Activated CD4-positive, alpha-beta memory T cell treated with anti-CD3 and anti-CD28 coated beads for 36 hours (primary cell): ENCODE results near the gene ATRX. TPM values are rescaled to one million over a fixed set of nuclear protein-coding genes. Genes with fewer than 3 reads are reported as not detected.
A peak's percentile ranks its signal among the peaks of the same experiment; 100 is the strongest.
"Not testable (repeated sequence)": the region's sequence is repeated elsewhere in the genome, so short reads cannot be mapped to it uniquely, and the experiment has no call there.

Source experiments
- CTCF ChIA-PET: fragments of 350-600 bp; sonication (Branson Sonifier 250); formaldehyde crosslinking; loops from one replicate; lab custom pipeline; 2021; ENCODE audit warnings: antibody characterized with exemption, inconsistent platforms; lab: Charles Lee
- POLR2A ChIA-PET: fragments of 350-600 bp; sonication (Branson Sonifier 250); formaldehyde crosslinking; loops from one replicate; lab custom pipeline; 2021; ENCODE audit warnings: antibody characterized with exemption; lab: Charles Lee
- DNase-seq: peaks from one replicate; pipeline ENCODE4 v3.0.0-alpha.2; 2020
- H3K27ac Mint-ChIP-seq: one replicate; pipeline ENCODE4 v1.8.0; 2021; ENCODE audit warnings: mixed read lengths
- H3K27me3 Mint-ChIP-seq: one replicate; pipeline ENCODE4 v1.8.0; 2021; ENCODE audit warnings: mixed read lengths
- H3K36me3 Mint-ChIP-seq: one replicate; pipeline ENCODE4 v1.8.0; 2021; ENCODE audit warnings: mixed read lengths
- H3K4me1 Mint-ChIP-seq: one replicate; pipeline ENCODE4 v1.8.0; 2021; ENCODE audit warnings: low read depth, mixed read lengths
- H3K4me3 Mint-ChIP-seq: one replicate; pipeline ENCODE4 v1.8.0; 2021; ENCODE audit warnings: mild to moderate bottlenecking, mixed read lengths
- H3K9me3 Mint-ChIP-seq: one replicate; pipeline ENCODE4 v1.8.0; 2021; ENCODE audit warnings: mixed read lengths
- intact Hi-C: fragments of 100-400 bp; cut with micrococcal nuclease; formaldehyde crosslinking; loops from one replicate; pipeline ENCODE4 v1.15.1; 2023
- total RNA-seq, 2 experiments: library from RNA; stranded (reverse); gene quantifications; one replicate each; pipeline ENCODE4 v1.2.3, GENCODE V29; 2021

The ATRX gene
- total RNA-seq, 2 experiments from 2014 or later, result 56.8 to 60.4 TPM

DNA sequence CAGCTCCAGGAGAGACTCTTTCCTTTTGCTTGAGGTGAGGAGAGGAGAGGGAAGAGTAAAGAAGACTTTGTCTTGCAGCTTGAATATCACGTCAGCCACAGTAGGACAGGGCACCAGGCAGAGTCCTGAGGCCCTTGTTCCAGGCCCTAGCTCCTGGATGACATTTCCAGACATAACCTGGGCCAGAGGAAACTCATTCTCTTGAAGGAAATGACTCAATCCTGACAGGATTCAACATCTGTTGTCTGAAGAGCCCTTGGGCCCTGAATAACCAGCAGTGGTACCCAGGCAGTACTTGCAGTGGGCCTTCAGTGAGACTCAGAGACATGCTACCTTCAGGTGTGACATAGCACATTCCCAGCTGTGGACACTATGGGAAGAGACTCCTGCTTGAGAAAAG is 276.0 kb downstream of the ATRX start:
- DNase-seq, result no peak
- peaks cover 8% of the 10 kb centered on the region for H3K9me3 Mint-ChIP-seq
- H3K4me3 Mint-ChIP-seq, result no peak overlapping the region
- H3K36me3 Mint-ChIP-seq, result peaks cover 34% of the 10 kb centered on the region
- no peak overlapping the region for H3K27ac Mint-ChIP-seq
- intact Hi-C loops, result no loop called here
- no peaks in the 10 kb centered on the region for H3K27me3 Mint-ChIP-seq
- ChIA-PET CTCF (no interaction called here), POLR2A (no interaction called here)
- H3K4me1 Mint-ChIP-seq, result peaks cover 3% of the 10 kb centered on the region

DNA sequence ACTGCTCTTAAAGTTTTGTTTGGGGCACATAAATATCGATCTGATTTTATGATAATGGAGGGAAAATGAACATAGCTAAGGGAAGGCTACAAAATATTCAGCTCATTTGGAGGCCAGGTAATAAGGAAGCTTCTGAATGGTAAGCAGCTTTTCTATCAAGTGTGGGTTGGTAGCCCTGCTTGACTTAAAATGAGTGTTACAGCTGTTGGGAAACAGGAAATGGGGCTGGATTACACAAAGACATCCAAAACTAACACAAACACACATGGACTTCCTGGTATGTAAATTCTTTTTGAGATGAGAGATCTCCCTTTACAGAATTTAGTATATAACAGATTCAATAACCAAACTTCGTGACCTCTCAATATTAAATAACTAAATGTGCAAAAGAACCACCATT is 280.8 kb downstream of the ATRX start:
- Mint-ChIP-seq H3K9me3 (no peaks in the 10 kb centered on the region), H3K4me3 (no peak overlapping the region), H3K36me3 (peaks cover 15% of the 10 kb centered on the region), H3K4me1 (peaks cover 9% of the 10 kb centered on the region), H3K27ac (peak overlapping the region; percentile 47), H3K27me3 (no peaks in the 10 kb centered on the region)
- intact Hi-C loops, result no loop called here
- ChIA-PET POLR2A (no interaction called here), CTCF (no interaction called here)
- DNase-seq, result no peak

DNA sequence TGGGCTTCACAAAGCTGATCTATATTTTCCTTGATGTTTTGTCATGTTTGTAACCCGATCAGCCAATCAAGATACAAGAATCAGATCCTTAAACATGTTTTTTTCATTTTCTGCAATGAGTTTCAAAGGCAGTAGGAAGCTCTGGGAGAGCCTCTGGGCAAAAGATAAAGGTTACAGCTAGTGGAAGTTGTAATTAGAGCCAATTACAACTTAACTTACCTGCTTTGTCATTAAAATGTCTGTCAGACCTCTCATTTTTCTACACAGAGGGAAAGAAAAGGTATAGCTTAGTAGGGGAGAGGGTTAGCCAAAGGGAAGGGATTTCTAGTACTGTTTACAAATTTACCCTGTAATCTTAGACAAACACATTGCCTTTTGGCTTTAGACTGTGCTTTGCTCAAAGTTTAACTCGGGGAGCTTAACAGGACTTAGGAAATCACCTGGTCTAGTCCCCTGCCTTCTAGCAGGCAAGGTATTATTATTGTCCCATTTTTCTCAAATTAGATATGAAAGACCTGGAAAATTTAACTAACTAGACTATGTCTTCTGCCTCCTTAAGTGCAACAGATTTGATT is 283.0 kb downstream of the ATRX start:
- Mint-ChIP-seq H3K4me3 (no peak overlapping the region), H3K27ac (no peak overlapping the region), H3K27me3 (no peaks in the 10 kb centered on the region), H3K9me3 (no peaks in the 10 kb centered on the region), H3K4me1 (peaks cover 9% of the 10 kb centered on the region), H3K36me3 (peaks cover 2% of the 10 kb centered on the region)
- ChIA-PET CTCF (no interaction called here), POLR2A (interaction anchor here (0.6 kb wide), 1 partner anchor 98 kb away, joined by 6 read pairs; no protein-coding TSS in a partner anchor)
- no peak for DNase-seq
- intact Hi-C loops, result no loop called here

DNA sequence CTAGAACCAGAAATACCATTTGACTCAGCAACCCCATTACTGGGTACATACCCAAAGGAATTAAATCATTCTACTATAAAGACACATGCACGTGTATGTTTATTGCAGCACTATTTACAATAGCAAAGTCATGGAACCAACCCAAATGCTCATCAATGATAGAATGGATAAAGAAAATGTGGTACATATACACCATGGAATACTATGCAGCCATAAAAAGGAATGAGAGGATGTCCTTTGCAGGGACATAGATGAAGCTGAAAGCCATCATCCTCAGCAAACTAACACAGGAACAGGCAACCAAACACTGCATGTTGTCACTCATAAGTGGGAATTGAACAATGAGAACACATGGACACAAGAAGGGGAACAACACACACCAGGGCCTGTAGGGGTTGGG is 285.9 kb downstream of the ATRX start:
- intact Hi-C loops, CTCF ChIA-PET, POLR2A ChIA-PET, H3K4me3 Mint-ChIP-seq, H3K9me3 Mint-ChIP-seq, H3K27ac Mint-ChIP-seq, H3K27me3 Mint-ChIP-seq, DNase-seq, H3K36me3 Mint-ChIP-seq, H3K4me1 Mint-ChIP-seq: not testable (repeated sequence)

DNA sequence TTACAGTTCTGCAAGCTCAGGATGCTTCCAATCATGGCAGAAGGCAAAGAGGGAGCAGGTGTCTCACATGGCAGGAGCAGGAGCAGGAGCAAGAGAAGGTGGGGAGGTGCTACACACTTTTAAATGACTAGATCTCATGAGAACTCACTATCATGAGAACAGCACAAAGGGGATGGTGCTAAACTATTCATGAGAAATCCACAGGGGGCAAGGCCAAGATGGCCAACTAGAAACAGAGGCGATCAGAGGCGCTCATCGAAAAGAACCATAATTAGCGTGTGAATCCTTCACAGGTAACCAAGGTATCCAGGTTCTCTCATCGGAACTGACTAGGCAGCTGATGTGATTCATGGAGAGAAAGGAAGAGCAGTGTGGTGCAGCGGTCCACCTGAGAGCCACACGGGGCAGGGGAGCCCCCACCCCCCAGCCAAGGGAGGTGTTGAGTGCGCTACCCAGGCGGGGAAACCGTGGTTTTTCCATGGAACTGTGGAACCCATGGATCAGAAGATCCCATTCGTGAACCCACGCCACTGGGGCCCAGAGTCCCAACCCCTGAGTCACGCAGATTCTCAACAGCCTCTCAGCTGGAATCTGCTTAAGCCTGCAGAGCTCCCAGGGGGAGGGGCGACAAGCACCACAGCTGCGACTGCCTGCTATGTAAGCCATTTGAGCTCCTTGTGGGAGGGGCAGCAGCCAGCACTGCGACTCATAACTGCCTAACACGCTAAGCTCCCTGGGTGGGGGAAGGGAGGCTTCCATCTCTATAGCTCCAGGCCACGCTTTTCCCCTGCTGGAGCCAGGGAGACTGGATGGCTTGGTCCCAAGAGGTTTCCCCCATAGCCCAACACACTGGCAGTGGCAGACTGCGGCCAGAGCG is 292.1 kb downstream of the ATRX start:
- H3K36me3 Mint-ChIP-seq, result no peaks in the 10 kb centered on the region
- H3K4me1 Mint-ChIP-seq, result no peaks in the 10 kb centered on the region
- intact Hi-C loops, result no loop called here
- no peaks in the 10 kb centered on the region for H3K27me3 Mint-ChIP-seq
- H3K9me3 Mint-ChIP-seq, result no peaks in the 10 kb centered on the region
- CTCF ChIA-PET, result no interaction called here
- POLR2A ChIA-PET, result no interaction called here
- DNase-seq, result no peak
- H3K27ac Mint-ChIP-seq, result no peak overlapping the region
- H3K4me3 Mint-ChIP-seq, result no peak overlapping the region

DNA sequence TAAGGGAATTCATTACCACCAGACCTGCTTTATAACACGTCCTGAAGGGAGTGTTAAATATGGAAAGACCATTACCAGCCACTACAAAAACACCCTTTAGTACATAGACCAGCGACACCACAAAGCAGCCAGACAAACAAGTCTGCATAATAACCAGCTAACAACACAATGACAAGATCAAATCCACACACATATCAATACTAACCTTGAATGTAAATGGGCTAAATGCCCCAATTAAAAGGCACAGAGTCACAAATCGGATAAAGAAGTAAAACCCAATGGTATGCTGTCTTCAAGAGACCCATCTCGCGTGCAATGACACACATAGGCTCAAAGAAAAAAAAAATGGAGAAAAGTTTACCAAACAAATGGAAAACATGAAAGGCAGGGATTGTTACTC is 302.0 kb downstream of the ATRX start:
- Mint-ChIP-seq H3K4me1 (no peaks in the 10 kb centered on the region), H3K9me3 (peaks cover 17% of the 10 kb centered on the region), H3K4me3 (no peak overlapping the region), H3K36me3 (no peaks in the 10 kb centered on the region), H3K27me3 (no peaks in the 10 kb centered on the region), H3K27ac (no peak overlapping the region)
- POLR2A ChIA-PET, result no interaction called here
- intact Hi-C loops, result no loop called here
- DNase-seq, result no peak
- CTCF ChIA-PET, result no interaction called here

DNA sequence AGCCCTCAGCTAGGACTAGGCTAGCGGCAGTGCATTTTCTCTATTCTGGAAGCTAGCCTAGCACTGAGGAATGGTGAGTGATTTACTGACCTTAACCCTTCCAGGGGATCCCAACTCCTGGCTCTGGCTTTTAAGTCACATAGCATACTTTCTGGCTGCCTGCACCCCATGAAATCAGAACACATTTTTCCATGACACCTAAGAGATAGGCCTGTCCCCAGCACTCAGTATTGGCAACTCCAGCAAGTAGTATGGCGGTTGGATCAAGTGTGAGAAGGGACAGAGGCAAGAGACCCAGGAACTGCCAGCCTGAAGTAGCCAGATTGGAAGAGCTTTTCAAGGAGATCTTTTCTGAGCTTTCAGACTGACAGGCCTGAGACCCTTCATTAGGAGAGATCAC is 330.6 kb downstream of the ATRX start:
- no peaks in the 10 kb centered on the region for H3K9me3 Mint-ChIP-seq
- H3K27ac Mint-ChIP-seq, result no peak overlapping the region
- ChIA-PET CTCF (no interaction called here), POLR2A (no interaction called here)
- no peak overlapping the region for H3K4me3 Mint-ChIP-seq
- intact Hi-C loops, result no loop called here
- H3K4me1 Mint-ChIP-seq, result no peaks in the 10 kb centered on the region
- no peaks in the 10 kb centered on the region for H3K36me3 Mint-ChIP-seq
- DNase-seq, result no peak
- no peaks in the 10 kb centered on the region for H3K27me3 Mint-ChIP-seq

Other genes starting within 250 kb of the ATRX start
- 10 to 100 TPM; 40.5 to 44.7 TPM for gene MAGT1, start 109.2 kb upstream of the ATRX start, total RNA-seq
- gene COX7B, start 113.3 kb upstream of the ATRX start, total RNA-seq, result 100 to 1,000 TPM; 295 to 320 TPM
- 1 to 10 TPM; 8.0 TPM for gene ATP7A, start 124.5 kb upstream of the ATRX start, total RNA-seq
- gene PGAM4, start 183.4 kb upstream of the ATRX start, total RNA-seq, result 1 to 10 TPM in 1 of 2 experiments, under 1 TPM in 1; 0.70 to 1.9 TPM